Occipital lobe (tissue), 2 donors: ENCODE results near the gene GIT2. TPM values are rescaled to one million over a fixed set of nuclear protein-coding genes. Genes with fewer than 3 reads are reported as not detected.
"Not testable (repeated sequence)": the region's sequence is repeated elsewhere in the genome, so short reads cannot be mapped to it uniquely, and the experiment has no call there.

Source experiments
- DNase-seq: peaks from one replicate; lab custom pipeline; 2025; lab: John Stamatoyannopoulos, UW
- total RNA-seq: library from RNA; depleted of rRNA; stranded (reverse); fragments of >200 nt; gene quantifications from one replicate; pipeline ENCODE4 v1.2.3, GENCODE V29; 2014

Gene GIT2
- total RNA-seq, 1 donor from 2014 or later, result 27.8 TPM

- no peak for DNase-seq
Measured at GRCh38 chr12:110006115-110006514, 9.9 kb upstream of the GIT2 start.

- DNase-seq, result no peak
Measured at GRCh38 chr12:110005319-110005973, 9.3 kb upstream of the GIT2 start.

- no peak for DNase-seq
Measured at GRCh38 chr12:110004598-110004997, 8.4 kb upstream of the GIT2 start.

- DNase-seq, result no peak
Measured at GRCh38 chr12:110002676-110003515, 6.7 kb upstream of the GIT2 start.

- no peak for DNase-seq
Measured at GRCh38 chr12:110001596-110001995, 5.4 kb upstream of the GIT2 start.

- DNase-seq, result no peak
Measured at GRCh38 chr12:109999983-110000505, 3.9 kb upstream of the GIT2 start.

- DNase-seq, result no peak
Measured at GRCh38 chr12:109999649-109999971, 3.4 kb upstream of the GIT2 start.

GRCh38 chr12:109998904-109999648, 2.9 kb upstream of the GIT2 start, which contains the start of gene ANKRD13A:
Gene ANKRD13A, plus strand, starts transcription at chr12:109999430. Its CDS starts 259 bp downstream, at chr12:109999689.
- peak; percentile 89 for DNase-seq

GRCh38 chr12:109998241-109998903, 2.2 kb upstream of the GIT2 start:
- no peak for DNase-seq

GRCh38 chr12:109997393-109997792, 1.2 kb upstream of the GIT2 start:
- no peak for DNase-seq

- DNase-seq, result no peak
Measured at GRCh38 chr12:109996483-109996853, 300 bp upstream of the GIT2 start.

GRCh38 chr12:109995361-109995685, 845 bp downstream of the GIT2 start:
- no peak for DNase-seq

- no peak for DNase-seq
Measured at GRCh38 chr12:109994401-109995175, 1.6 kb downstream of the GIT2 start.

GRCh38 chr12:109993091-109993490, 3.1 kb downstream of the GIT2 start:
- DNase-seq, result no peak

- no peak for DNase-seq
Measured at GRCh38 chr12:109991586-109991985, 4.6 kb downstream of the GIT2 start.

GRCh38 chr12:109989380-109989779, 6.8 kb downstream of the GIT2 start:
- DNase-seq, result no peak

- no peak for DNase-seq
Measured at GRCh38 chr12:109988903-109989302, 7.3 kb downstream of the GIT2 start.

GRCh38 chr12:109988274-109988673, 7.9 kb downstream of the GIT2 start:
- DNase-seq, result no peak

GRCh38 chr12:109987615-109988014, 8.6 kb downstream of the GIT2 start:
- DNase-seq, result no peak

- DNase-seq, result not testable (repeated sequence)
Measured at GRCh38 chr12:109986236-109986635, 9.9 kb downstream of the GIT2 start.
